Heart right ventricle (tissue), 16 donors: ENCODE results near the gene VPS54. TPM values are rescaled to one million over a fixed set of nuclear protein-coding genes. Genes with fewer than 3 reads are reported as not detected.
"Not testable (repeated sequence)": the region's sequence is repeated elsewhere in the genome, so short reads cannot be mapped to it uniquely, and the experiment has no call there.

Experiments
- ATAC-seq, 8 donors: fragments of 200-7000 bp; cut with Tn5 transposase; one replicate each; pipeline ENCODE4 v1.9.1; 2020; ENCODE audit warnings: mild to moderate bottlenecking in 8 of 8, moderate library complexity in 8 of 8, moderate number of reproducible peaks in 1 of 8
- DNase-seq, 2 donors: peaks; one replicate each; pipeline ENCODE4 v3.0.0-alpha.2; 2020
- H3K27ac ChIP-seq, 10 donors: fragments of 200-600 bp; sonication (generic) in 2 of 10; one replicate each; pipeline versions ENCODE4 v1.5.0 to v1.8.0; 2020 to 2022; ENCODE audit warnings: mild to moderate bottlenecking in 3 of 10
- H3K27me3 ChIP-seq, 7 donors: fragments of 200-600 bp; one replicate each; pipeline ENCODE4 v1.8.0; 2021 to 2022; ENCODE audit warnings: mild to moderate bottlenecking in 2 of 7
- H3K36me3 ChIP-seq, 9 donors: fragments of 200-600 bp; sonication (generic) in 1 of 9; one replicate each; pipeline versions ENCODE4 v1.5.0 to v1.8.0; 2020 to 2022; ENCODE audit warnings: mild to moderate bottlenecking in 2 of 9
- H3K4me1 ChIP-seq, 9 donors: fragments of 200-600 bp; sonication (generic) in 1 of 9; one replicate each; pipeline versions ENCODE4 v1.5.0 to v1.8.0; 2020 to 2022; ENCODE audit warnings: mild to moderate bottlenecking in 4 of 9
- H3K4me3 ChIP-seq, 10 donors: fragments of 200-600 bp; sonication (generic) in 2 of 10; one replicate each; pipeline versions ENCODE4 v1.5.0 to v1.8.0; 2020 to 2022; ENCODE audit warnings: mild to moderate bottlenecking in 7 of 10, moderate library complexity in 2 of 10
- H3K9me3 ChIP-seq, 11 donors: fragments of 200-600 bp in 10 of 11; sonication (generic) in 2 of 11; one replicate each; pipeline versions ENCODE4 v1.5.0 to v1.8.0; 2013 to 2022; ENCODE audit warnings: mild to moderate bottlenecking in 2 of 11, control low read depth in 1 of 11, moderate library complexity in 1 of 11
- CTCF ChIP-seq, 9 donors: fragments of 200-600 bp; sonication (generic) in 2 of 9; IDR thresholded peaks; one replicate each; pipeline versions ENCODE4 v1.5.0 to v1.8.0; 2021 to 2022; ENCODE audit warnings: antibody characterized with exemption in 9 of 9, mild to moderate bottlenecking in 5 of 9, moderate library complexity in 1 of 9
- WGBS, 2 donors: extraction: QIAGEN DNeasy Blood & Tissue Kit; methylation state at CpG; one replicate each; pipeline ENCODE4 v1.1.7; 2013; ENCODE audit warnings: inconsistent platforms in 1 of 2; 5-methylcytosine and 5-hydroxymethylcytosine counted together
- intact Hi-C, 10 donors: fragments of 100-400 bp; cut with DNase I; formaldehyde crosslinking; loops; one replicate each; pipeline versions ENCODE4 v1.11.1 to v1.14.2; 2022
- polyA plus RNA-seq, 2 donors: library from polyadenylated mRNA; stranded (reverse); fragments of 200-250 nt; gene quantifications; one replicate each; pipeline ENCODE4 v1.2.3, GENCODE V29; 2013
- total RNA-seq, 10 donors: library from RNA; stranded (reverse); fragmentation: NEBNext Ultra II Directional in 3 of 10; extraction: Animal tissue kit (Norgen Biotek cat#: 25700) in 3 of 10; gene quantifications; one replicate each; pipeline versions ENCODE4 v1.2.1 to v1.2.4, GENCODE V29; 2021 to 2023
- donor health status: Arrhythmogenic right ventricular cardiomyopathy.
- donor health status: ischemic (EF 13 %, LVEDD 7.1; RV severe dilation, severe dysfunction).
- donor health status: healthy with polysubstance abuse.
- donor health status: DM: no; HTN: yes; CAD: no.
- donor health status: DM: no; HTN: no; CAD: no.
- donor health status: ischemic (EF 25% LVEDD 6.9; RV normal size, moderate dysfunction).
- donor health status: ischemic (EF 25% LVEDD 5.7; RV mildly dilated, moderate dysfunction).
- donor health status: healthy.
- donor health status: DM: yes; HTN: yes; CAD: no.
- donor health status: Ischemic cardiomyopathy.
- donor health status: ischemic (EF 35%, LVEDD 5.7; RV mildly dilated, moderate dysfunction).
- donor health status: nonischemic (EF 11% LVEDD 7.7; RV severe dilation, severe dysfunction).
- donor health status: DM: yes; HTN: yes; CAD: no.
- donor health status: PGD.
- donor health status: ischemic (EF 29% LVEDD 5.4; RV normal size, mild dysfunction).
- donor health status: nonischemic (EF 23%, LVEDD 6.1; RV moderate dilation, normal function).

The VPS54 gene
- total and polyA plus RNA-seq, 12 donors, result 8.3 to 12.7 (median 10.5) TPM

GRCh38 chr2:63850649-63851048 is 168.6 kb downstream of the VPS54 start:
- Histone ChIP-seq H3K4me3 (no peak overlapping the region), H3K36me3 (peaks cover 0 to 4% (median 0%) of the 10 kb centered on the region in 9 donors)
- no peak for TF ChIP-seq CTCF (IDR thresholded peaks at IDR 0.05)

GRCh38 chr2:63850204-63850571 is 169.0 kb downstream of the VPS54 start:
- Histone ChIP-seq H3K4me1 (peaks cover 2 to 93% (median 77%) of the 10 kb centered on the region in 9 donors), H3K4me3 (no peak overlapping the region), H3K9me3 (no peaks in the 10 kb centered on the region), H3K27ac (peak overlapping the region in 4 of 10 donors; percentile 26 to 52 (median 41)), H3K27me3 (no peaks in the 10 kb centered on the region), H3K36me3 (no peaks in the 10 kb centered on the region)
- TF ChIP-seq CTCF (IDR thresholded peaks at IDR 0.05), result no peak
- ATAC-seq (no peak), DNase-seq (no peak)
- 40 to 47% methylated on average over 1 of the region's 1 CpG for WGBS, 2 donors
- intact Hi-C loops, result loop anchor here in 1 of 10 donors (10.0 kb wide), 1 partner anchor 255 kb away; no protein-coding TSS in a partner anchor

More at GRCh38 chr2:63850649-63851048, 168.6 kb downstream of the VPS54 start:
- intact Hi-C loops, result loop anchor here in 1 of 10 donors (10.0 kb wide), 1 partner anchor 256 kb away; no protein-coding TSS in a partner anchor
- ATAC-seq (peak in 4 of 8 donors; percentile 21 to 34 (median 26)), DNase-seq (no peak)
- Histone ChIP-seq H3K4me1 (peaks cover 2 to 93% (median 80%) of the 10 kb centered on the region in 9 donors), H3K27ac (peak overlapping the region in 3 of 10 donors; percentile 26 to 52 (median 48)), H3K27me3 (no peaks in the 10 kb centered on the region), H3K9me3 (no peaks in the 10 kb centered on the region)

GRCh38 chr2:63849381-63850203 is 169.6 kb downstream of the VPS54 start:
- DNase-seq, result no peak
- no peaks in the 10 kb centered on the region for H3K27me3 ChIP-seq
- intact Hi-C loops, result loop anchor here in 2 of 10 donors (10.0 kb wide), 2 partner anchors 255 to 265 kb away; partner anchors contain the start of genes MDH1 (in 1 of the 2) and WDPCP (in 1 of the 2)
- no peak for ATAC-seq
- peaks cover 2 to 93% (median 77%) of the 10 kb centered on the region in 9 donors for H3K4me1 ChIP-seq
- peak overlapping the region in 6 of 10 donors; percentile 10 to 52 (median 30) for H3K27ac ChIP-seq
- TF ChIP-seq CTCF (IDR thresholded peaks at IDR 0.05), result no peak
- H3K36me3 ChIP-seq, result no peaks in the 10 kb centered on the region
- H3K9me3 ChIP-seq, result no peaks in the 10 kb centered on the region
- H3K4me3 ChIP-seq, result peak overlapping the region in 1 of 10 donors; percentile 2
- 34 to 45% methylated on average over 7 of the region's 7 CpGs for WGBS, 2 donors

GRCh38 chr2:63847571-63847970 is 171.7 kb downstream of the VPS54 start:
- H3K36me3 ChIP-seq, DNase-seq, H3K4me3 ChIP-seq, ATAC-seq, H3K9me3 ChIP-seq, H3K27me3 ChIP-seq: not testable (repeated sequence)
- Histone ChIP-seq H3K27ac (peak overlapping the region in 3 of 10 donors; percentile 52 to 96 (median 65)), H3K4me1 (peaks cover 4 to 93% (median 75%) of the 10 kb centered on the region in 9 donors)
- intact Hi-C loops, result loop anchor here in 1 of 10 donors (10.0 kb wide), 1 partner anchor 263 kb away; the partner anchor contains the start of genes MDH1 and WDPCP
- WGBS, 2 donors, result 88 to 95% methylated on average over 3 to 4 of the region's 4 CpGs
